Activated CD4-positive, alpha-beta T cell treated with anti-CD3 and anti-CD28 coated beads, Interleukin-2, amount 50 U/mL, for 16 hours (primary cell): Measurements from ENCODE around the gene ADCY5.

Experiments
- DNase-seq: peaks from one replicate; pipeline ENCODE4 v3.0.0-alpha.2; 2020

The ADCY5 gene

GRCh38 chr3:123357275-123357674 is 91.6 kb downstream of the ADCY5 start:
- no peak for DNase-seq

DNA sequence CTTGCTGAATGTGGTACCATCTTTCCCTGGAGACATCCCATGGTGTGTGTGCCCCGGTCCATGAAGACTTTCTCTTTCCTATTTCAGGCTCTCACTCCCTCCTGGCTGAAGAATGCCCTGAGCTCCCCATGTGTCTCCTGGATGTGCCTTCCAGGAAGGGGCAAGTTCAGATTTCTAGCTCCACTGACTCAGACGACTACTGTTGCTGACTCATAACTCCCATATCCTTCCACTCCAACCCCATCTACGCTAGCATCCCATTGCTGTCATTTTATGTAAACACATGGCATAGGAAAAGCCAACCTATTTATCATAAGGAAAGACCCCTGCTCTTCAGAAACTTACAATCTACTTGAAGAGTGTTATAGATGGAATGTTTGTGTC is 95.0 kb downstream of the ADCY5 start:
- DNase-seq: no peak

DNA sequence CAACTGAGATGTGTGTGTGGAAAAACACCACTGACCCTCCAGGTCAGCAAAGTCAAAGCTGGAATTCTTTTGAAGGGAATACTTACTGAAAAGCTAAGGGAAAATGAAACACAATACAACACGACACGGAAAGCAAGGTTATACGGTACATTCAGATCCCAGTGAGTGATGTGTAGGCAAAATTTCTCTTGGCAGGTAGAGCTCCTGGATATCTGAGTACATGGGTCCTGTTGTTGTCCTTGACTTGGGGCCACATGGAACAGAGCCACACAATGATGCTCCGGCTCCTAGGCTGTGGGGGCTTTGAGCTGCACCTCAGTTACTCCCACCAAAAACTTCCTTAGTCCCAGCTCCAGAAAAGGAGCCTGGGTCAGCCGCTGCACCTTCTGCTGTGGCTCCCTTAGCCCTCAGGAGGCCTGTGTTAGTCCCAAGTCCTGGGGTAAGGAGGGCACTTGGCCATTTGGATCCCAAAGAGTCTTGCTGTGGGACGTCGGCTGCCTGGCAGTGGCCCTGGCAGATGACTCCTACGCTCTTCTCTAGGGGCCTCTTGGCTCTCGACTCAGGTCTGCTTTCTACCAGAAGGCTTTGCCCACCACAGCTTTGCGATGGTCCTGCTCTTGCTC is 95.6 kb downstream of the ADCY5 start:
- no peak for DNase-seq

DNA sequence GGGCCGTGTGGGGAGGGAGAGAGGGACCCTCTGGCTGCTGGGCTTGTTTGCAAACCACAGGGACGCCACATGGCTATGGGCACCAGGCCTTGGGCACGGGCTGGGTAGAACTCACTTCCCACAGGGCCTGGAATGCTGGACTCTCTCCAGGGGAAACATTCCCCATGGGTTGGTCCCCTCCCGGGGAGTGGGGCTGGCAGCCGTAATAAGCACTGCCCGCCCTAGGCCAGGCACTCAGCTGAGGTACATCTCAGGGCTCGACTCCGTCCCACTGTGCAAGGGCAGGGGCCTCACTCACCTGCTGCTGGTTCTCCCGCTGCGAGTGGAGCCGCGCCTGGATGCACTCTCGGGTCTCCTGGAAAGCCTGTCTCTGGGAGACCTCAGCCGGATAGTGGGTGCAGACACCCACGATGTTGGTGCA is 96.7 kb downstream of the ADCY5 start:
- no peak for DNase-seq

- DNase-seq: no peak
Measured at GRCh38 chr3:123351501-123351900, 97.4 kb downstream of the ADCY5 start.

DNA sequence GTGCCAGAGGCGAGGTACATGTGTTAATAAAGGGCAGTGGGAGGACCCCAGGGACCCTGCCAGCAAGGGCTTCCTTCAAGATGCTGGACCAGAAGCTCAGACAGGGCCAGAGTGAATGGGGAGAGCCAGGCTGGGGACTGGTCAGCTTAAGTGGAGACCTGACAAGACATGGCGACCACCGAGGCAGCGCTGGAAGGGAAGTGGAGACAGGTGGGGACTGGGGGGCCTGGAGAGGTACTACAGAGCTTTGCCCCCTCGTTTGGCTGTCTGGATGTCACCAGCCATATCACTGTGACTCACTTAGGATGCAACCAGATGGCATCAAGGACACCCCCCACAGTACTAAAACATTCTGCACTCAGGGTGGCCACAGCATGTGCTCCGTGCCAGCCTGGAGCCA is 97.9 kb downstream of the ADCY5 start:
- no peak for DNase-seq

DNA sequence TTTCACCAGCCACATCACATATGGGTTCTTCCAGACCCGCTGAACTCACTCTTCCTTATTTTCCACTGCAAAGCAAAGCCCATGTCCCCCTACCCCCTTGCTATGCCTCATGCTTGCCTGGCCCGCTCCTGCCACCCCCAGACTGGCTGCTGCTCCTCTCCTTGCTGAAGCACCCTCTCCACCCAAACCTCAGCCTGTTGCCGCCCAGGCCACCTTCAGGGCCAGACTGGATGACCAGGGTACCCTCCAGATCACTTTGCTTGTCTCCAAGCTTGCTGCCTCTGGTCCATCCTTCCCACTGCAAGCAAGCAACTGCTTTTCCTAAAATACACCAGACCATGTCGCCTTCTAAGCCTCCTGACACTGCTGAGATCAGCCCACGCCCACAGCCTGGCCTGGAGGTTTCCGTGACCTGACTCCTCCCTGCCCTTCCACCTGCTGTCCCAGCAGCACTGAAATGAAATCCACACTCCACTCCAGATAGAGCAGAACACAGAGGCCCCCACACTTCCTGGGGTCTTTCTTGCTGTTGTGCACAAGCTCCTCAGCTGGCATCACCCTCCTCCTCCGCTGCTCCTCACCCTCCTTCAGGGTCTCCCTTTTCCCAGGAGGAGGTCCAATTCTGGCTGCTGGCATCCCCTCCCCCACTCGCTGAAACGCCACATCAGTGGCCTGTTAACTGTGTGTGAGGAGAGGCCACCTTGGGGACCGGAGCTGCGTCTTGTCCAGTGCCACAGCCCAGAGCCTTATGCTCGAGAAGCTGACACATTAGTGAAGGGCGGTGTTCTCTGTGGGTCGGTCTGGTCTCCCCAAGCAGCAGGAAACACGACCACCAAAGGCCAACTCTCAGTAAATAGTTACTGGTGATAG is 99.1 kb downstream of the ADCY5 start:
- DNase-seq: no peak

DNA sequence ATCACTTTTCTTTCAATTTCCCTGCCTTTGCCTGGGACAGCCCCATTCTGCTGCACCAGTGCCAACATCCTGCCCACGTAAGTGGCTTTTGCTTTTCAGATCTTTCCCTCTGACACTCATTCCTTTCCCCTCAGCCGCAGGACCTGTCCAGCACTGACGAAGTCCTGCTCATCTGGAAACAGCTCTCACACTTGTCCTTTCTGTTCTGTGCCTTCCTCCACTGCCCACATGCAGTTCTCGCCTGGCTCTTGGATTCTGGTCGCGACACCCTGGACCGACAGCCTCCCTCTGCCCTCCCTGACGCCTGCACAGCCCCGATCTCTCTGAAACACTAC is 99.7 kb downstream of the ADCY5 start:
- no peak for DNase-seq

DNA sequence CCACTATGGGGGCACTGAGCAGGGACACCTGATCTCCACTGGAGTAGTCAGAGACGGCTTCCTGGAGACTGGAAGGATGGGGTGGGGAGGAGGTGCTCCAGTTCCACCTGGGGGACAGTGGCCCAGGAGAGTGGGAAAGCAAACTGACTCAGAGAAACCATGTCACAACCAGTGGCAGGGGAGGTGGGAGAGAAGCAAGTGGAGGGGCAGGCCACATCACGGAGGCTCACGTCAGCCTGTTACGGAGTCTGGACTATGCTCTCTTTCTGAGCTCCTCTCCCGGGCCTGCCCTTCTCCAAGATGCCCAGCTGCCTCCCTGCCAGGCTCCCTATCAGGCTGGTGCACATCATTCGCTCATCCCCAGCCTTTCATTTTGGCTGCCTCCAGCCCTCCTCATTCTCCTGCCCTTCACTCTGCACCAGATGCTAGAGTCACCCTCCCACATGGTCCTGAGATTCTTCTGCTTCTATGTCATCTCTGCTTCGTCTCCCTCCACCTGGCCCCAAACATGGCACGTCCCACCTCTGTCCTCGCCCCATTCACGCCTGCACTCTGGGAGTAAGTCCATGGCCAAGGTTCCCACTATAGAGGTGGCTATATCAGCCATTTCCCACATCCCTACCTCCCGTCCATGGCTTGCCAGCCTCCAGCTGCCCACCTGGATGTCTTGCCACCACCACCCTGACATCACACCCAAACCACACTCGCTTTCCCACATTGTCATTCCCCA is 100.3 kb downstream of the ADCY5 start:
- DNase-seq: no peak

- no peak for DNase-seq
Measured at GRCh38 chr3:123347691-123348264, 101.1 kb downstream of the ADCY5 start.

DNA sequence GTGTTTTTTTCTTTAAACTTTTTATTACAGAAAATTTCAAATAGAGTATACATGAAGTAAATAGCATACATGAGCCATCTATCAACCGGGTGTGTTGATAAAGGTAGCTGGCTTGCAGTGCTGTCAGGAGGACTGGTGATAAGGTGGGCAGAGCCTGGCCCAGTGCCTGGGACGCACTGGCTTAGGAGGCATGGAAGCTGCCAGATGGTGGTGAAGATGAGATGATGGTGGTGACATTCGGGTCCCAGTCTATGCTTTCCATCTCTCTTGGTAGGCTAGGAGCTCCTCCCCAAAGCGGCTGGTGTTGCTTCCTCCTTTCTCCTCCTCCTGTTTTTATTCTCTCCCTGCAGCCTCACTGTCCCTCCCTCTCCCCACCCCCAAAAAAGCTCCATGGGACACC is 101.7 kb downstream of the ADCY5 start:
- DNase-seq: no peak

DNA sequence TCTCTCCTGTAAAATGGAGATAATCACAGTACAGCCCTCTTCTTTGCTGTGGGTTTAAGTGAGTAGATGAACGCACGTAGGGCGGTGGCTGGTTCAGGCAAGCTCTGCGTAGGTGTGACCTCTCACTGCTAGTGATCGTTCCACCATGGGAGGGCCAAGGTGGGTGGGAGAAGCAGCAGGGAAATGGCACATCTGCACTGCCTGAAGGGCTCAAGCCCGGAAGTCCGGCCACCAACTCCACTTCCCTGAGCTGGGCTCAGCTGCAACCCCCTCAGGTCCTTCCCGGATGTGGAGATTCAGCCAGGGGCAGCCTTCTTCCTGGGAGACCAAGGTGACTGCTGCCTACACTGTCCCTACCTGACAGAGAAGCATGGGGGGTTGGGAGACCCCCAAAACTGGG is 102.9 kb downstream of the ADCY5 start:
- DNase-seq: no peak

DNA sequence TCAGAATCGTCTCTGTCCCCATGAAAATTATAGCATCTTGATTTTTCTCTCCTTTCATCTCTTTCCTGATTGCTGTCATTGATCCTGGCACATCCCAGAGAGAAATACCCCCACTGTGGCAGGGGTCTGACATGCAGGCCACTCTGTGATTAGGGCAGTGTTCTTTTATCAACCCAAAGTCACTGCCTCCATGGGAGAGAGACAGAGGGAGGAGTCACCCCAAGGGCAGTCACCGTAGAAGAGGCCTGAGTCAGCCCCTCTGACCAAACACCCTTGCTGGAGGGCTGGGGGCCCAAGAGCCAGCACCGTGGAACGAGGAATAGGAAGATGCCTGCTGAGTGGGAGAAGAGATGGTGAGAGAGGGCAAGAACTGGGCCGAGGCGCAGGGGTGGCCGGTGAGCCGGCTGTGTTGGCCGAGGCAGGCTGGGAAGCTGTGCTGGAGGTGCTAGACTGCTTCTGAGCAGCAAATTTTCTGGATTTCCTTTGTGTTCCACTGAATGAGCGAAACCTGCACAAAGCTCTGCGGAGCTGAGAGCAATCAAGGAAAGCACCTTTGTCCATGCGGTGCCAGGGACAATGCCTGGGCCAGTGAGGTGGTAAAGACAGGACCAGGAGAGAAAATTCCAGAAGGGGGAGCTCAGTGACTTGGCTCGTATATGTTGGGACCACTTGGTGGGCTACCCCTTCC is 103.8 kb downstream of the ADCY5 start:
- no peak for DNase-seq

- peak; percentile 11 for DNase-seq
Measured at GRCh38 chr3:123344175-123344906, 104.5 kb downstream of the ADCY5 start.

- DNase-seq: no peak
Measured at GRCh38 chr3:123343296-123344174, 105.4 kb downstream of the ADCY5 start.

- DNase-seq: no peak
Measured at GRCh38 chr3:123342631-123343080, 106.2 kb downstream of the ADCY5 start.

DNA sequence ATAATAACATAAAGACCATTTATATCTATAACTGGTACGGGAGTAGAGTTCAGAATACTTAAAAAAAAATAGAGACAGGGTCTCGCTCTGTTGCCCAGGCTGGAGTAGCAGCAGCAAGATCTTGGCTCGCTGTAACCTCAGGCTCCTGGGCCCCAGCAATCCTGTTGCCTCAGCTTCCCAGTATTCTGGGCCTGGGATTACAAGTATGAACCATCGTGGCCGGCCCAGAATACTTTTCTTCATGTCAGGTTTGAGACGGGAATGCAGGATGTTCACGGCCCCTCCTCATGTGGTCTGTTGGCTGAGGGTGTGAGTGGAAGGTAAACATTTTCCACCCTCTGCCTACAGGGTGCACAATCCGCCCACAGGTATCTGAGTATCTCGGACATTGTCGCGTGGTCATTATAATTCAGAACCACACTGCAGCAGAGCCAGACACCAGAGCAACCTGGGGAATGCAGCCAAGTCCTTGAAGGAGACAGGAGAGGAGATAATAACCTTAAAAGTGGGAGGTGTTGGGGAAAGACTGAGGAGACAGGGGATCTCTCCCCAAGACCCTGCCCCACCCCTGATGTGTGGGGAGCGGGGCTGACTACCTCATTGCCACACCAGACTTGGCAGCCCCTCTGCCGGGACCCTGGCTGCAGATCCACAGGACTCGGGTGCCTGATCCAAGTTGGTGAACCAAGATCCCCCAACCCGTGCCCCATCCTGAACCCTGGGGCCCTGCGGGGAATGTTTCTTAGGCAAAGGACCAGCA is 106.8 kb downstream of the ADCY5 start:
- DNase-seq: no peak

DNA sequence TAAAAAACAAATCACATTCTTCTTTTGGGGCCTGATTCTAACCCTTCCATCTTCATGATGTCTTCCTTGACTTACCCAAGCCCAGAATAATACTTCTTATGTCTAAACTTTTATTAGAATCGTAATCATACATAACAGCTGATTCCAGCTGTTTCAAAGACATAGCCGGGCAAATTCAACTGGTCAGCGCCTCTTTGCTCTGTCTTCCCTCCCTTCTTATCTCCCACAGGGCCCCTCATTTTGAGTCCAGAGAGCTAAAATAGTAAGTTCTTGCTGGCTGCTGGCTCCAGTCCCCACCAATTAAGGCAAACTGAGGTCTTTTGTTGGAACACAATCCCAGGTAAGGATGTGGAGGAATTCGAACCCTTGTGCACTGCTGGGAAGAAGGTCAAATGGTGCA is 108.6 kb downstream of the ADCY5 start:
- no peak for DNase-seq

GRCh38 chr3:123339302-123339701 is 109.6 kb downstream of the ADCY5 start:
- DNase-seq: no peak

GRCh38 chr3:123338620-123339061 is 110.2 kb downstream of the ADCY5 start:
- no peak for DNase-seq
